ENCODE measurements around the gene SLC4A5.
"Not testable (repeated sequence)": the region's sequence is repeated elsewhere in the genome, so short reads cannot be mapped to it uniquely, and the experiment has no call there.

SLC4A5 gene

GRCh38 chr2:74197049-74197448 lies 146.2 kb downstream of the SLC4A5 start:
- DNase-seq = no peak

GRCh38 chr2:74194799-74195198 lies 148.4 kb downstream of the SLC4A5 start:
- no peak for DNase-seq

GRCh38 chr2:74191596-74192380 lies 151.4 kb downstream of the SLC4A5 start:
- no peak for DNase-seq

- DNase-seq = no peak
Measured at GRCh38 chr2:74188696-74189095, 154.5 kb downstream of the SLC4A5 start.

- no peak for DNase-seq
Measured at GRCh38 chr2:74188018-74188601, 155.1 kb downstream of the SLC4A5 start.

GRCh38 chr2:74186706-74187105 lies 156.5 kb downstream of the SLC4A5 start:
- DNase-seq = not testable (repeated sequence)

GRCh38 chr2:74186038-74186437 lies 157.2 kb downstream of the SLC4A5 start:
- no peak for DNase-seq

GRCh38 chr2:74183878-74184277 lies 159.3 kb downstream of the SLC4A5 start:
- DNase-seq = no peak

- DNase-seq = no peak
Measured at GRCh38 chr2:74181739-74182138, 161.5 kb downstream of the SLC4A5 start.

- no peak for DNase-seq
Measured at GRCh38 chr2:74179063-74179865, 164.0 kb downstream of the SLC4A5 start.

GRCh38 chr2:74178211-74179062 lies 164.8 kb downstream of the SLC4A5 start, which contains the start of gene MOB1A:
TSS of gene MOB1A (minus strand) at chr2:74178879. CDS start at chr2:74178674, 205 bp downstream.
- peak; percentile 95 for DNase-seq

GRCh38 chr2:74177696-74178095 lies 165.5 kb downstream of the SLC4A5 start:
- no peak for DNase-seq

GRCh38 chr2:74174909-74175308 lies 168.3 kb downstream of the SLC4A5 start:
- no peak for DNase-seq

- no peak for DNase-seq
Measured at GRCh38 chr2:74168739-74169138, 174.5 kb downstream of the SLC4A5 start.

Measured in stimulated activated CD4-positive, alpha-beta T cell treated with anti-CD3 and anti-CD28 coated beads, Interleukin-12 subunit alpha, Interleukin-12 subunit beta, amount 100 ng/mL, for 4 hours (primary cell).